Measurements from ENCODE around the gene LARGE2. TPM values are rescaled to one million over a fixed set of nuclear protein-coding genes. Genes with fewer than 3 reads are reported as not detected.

LARGE2 gene
- polyA plus RNA-seq, 1 donor (not counting 4 experiments of a cell fraction or from before 2014, with no cell fraction given): 7.1 TPM

GRCh38 chr11:45913942-45914635, 8.4 kb upstream of the LARGE2 start:
- no peak for TF ChIP-seq CTCF (optimal IDR thresholded peaks at IDR 0.05 in 1 of 3, IDR thresholded peaks at IDR 0.05 in 1 of 3, conservative IDR thresholded peaks at IDR 0.05 in 1 of 3; ENCODE audit: extremely low read depth in 1 of 3, insufficient read depth in 2 of 3, low read length in 3 of 3)
- TF ChIP-seq EZH2 (IDR thresholded peaks at IDR 0.05; ENCODE audit: low read length): no peak
- no peak overlapping the region for H2AFZ ChIP-seq (ENCODE audit: control insufficient read depth, low read length)
- FAIRE-seq (no peak), DNase-seq (ENCODE audit: low read depth, low spot score) (no peak)
- H3K9ac ChIP-seq (ENCODE audit: control insufficient read depth, extremely low read depth, insufficient read depth, low read length): no peak overlapping the region
- H3K9me3 ChIP-seq (ENCODE audit: control insufficient read depth, low read depth, low read length): no peaks in the 10 kb centered on the region
- H3K4me2 ChIP-seq (ENCODE audit: control insufficient read depth, extremely low read depth, insufficient read depth, low read depth, low read length): no peak overlapping the region
- H3K9me1 ChIP-seq (ENCODE audit: control insufficient read depth, extremely low read depth, insufficient read depth, low read length): peaks cover under 1% of the 10 kb centered on the region
- dilution Hi-C loops (cut with MboI; ENCODE audit: extremely low pct_ligation_motif_present, low sequenced_read_pairs): no loop called here
- H3K27ac ChIP-seq (ENCODE audit: control insufficient read depth, insufficient read depth, low read length): no peak overlapping the region
- peaks cover 24% of the 10 kb centered on the region in 2 experiments for H3K36me3 ChIP-seq (ENCODE audit: control insufficient read depth in 2 of 2, extremely low read depth in 1 of 2, insufficient read depth in 2 of 2, low read length in 2 of 2)
- H4K20me1 ChIP-seq (ENCODE audit: control insufficient read depth, extremely low read depth, insufficient read depth, low read length): no peaks in the 10 kb centered on the region
- H3K27me3 ChIP-seq (ENCODE audit: control insufficient read depth, extremely low read depth, insufficient read depth, low read length): no peaks in the 10 kb centered on the region
- H3K4me3 ChIP-seq (ENCODE audit: control insufficient read depth in 2 of 3, extremely low read depth in 1 of 3, insufficient read depth in 2 of 3, low read depth in 1 of 3, low read length in 3 of 3): no peak overlapping the region
- peaks cover 23% of the 10 kb centered on the region for H3K79me2 ChIP-seq (ENCODE audit: control insufficient read depth, insufficient read depth, low read length)
- H3K4me1 ChIP-seq (ENCODE audit: control insufficient read depth, extremely low read depth, insufficient read depth, low read length): peaks cover 8% of the 10 kb centered on the region

- Histone ChIP-seq H3K27me3 (ENCODE audit: control insufficient read depth, extremely low read depth, insufficient read depth, low read length) (no peaks in the 10 kb centered on the region), H3K36me3 (ENCODE audit: control insufficient read depth in 2 of 2, extremely low read depth in 1 of 2, insufficient read depth in 2 of 2, low read length in 2 of 2) (peaks cover 18 to 23% of the 10 kb centered on the region in 2 experiments), H3K9me1 (ENCODE audit: control insufficient read depth, extremely low read depth, insufficient read depth, low read length) (peaks cover 2% of the 10 kb centered on the region), H3K9ac (ENCODE audit: control insufficient read depth, extremely low read depth, insufficient read depth, low read length) (no peak overlapping the region), H3K4me1 (ENCODE audit: control insufficient read depth, extremely low read depth, insufficient read depth, low read length) (peaks cover 8% of the 10 kb centered on the region), H3K4me2 (ENCODE audit: control insufficient read depth, extremely low read depth, insufficient read depth, low read depth, low read length) (no peak overlapping the region), H3K79me2 (ENCODE audit: control insufficient read depth, insufficient read depth, low read length) (peaks cover 23% of the 10 kb centered on the region), H3K27ac (ENCODE audit: control insufficient read depth, insufficient read depth, low read length) (no peak overlapping the region), H4K20me1 (ENCODE audit: control insufficient read depth, extremely low read depth, insufficient read depth, low read length) (no peaks in the 10 kb centered on the region), H3K4me3 (ENCODE audit: control insufficient read depth in 2 of 3, extremely low read depth in 1 of 3, insufficient read depth in 2 of 3, low read depth in 1 of 3, low read length in 3 of 3) (no peak overlapping the region), H2AFZ (ENCODE audit: control insufficient read depth, low read length) (no peak overlapping the region), H3K9me3 (ENCODE audit: control insufficient read depth, low read depth, low read length) (no peaks in the 10 kb centered on the region)
- no peak for FAIRE-seq
- dilution Hi-C loops (cut with MboI; ENCODE audit: extremely low pct_ligation_motif_present, low sequenced_read_pairs): no loop called here
- no peak for DNase-seq (ENCODE audit: low read depth, low spot score)
- TF ChIP-seq CTCF (optimal IDR thresholded peaks at IDR 0.05 in 1 of 3, IDR thresholded peaks at IDR 0.05 in 1 of 3, conservative IDR thresholded peaks at IDR 0.05 in 1 of 3; ENCODE audit: extremely low read depth in 1 of 3, insufficient read depth in 2 of 3, low read length in 3 of 3): no peak
- TF ChIP-seq EZH2 (IDR thresholded peaks at IDR 0.05; ENCODE audit: low read length): no peak
Observed at GRCh38 chr11:45915446-45915845, 7.0 kb upstream of the LARGE2 start.

Data from keratinocyte (primary cell).